GM21381 (cell line): ENCODE results near the gene BCL11B.

Source experiments
- ATAC-seq: cut with Tn5 transposase; IDR thresholded peaks from one replicate; pipeline ENCODE4 v1.9.1; 2021; ENCODE audit warnings: mild to moderate bottlenecking, moderate library complexity; ENCODE audit not compliant: unreplicated experiment

BCL11B gene

DNA sequence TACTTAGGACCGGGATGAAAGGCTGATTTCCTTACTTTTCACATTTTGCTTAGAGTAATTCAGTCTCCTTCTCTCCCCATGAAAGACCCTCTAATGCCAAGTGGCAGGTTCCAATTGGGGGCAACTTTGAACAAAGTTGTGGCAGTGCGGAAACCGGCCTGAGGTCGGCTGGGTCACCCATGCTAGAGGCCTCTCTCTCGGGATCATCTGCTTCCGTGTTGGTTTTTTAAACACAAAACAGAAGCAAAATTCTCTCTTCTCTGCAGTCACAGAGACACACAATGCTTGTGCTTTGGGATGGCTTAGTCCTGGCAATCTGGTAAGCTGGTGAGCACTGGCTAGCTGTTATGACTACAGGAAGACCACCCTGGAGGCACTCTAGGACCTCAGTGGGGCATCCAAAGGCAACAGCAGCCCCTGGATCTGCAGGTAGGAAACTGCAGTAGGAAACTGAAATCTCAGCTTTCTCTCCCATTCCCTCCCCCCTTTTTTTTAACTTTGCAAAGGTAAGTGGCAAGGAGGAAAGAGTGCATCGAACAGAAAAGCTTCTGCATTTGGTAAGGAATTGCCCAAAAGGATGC, 102.1 kb downstream of the BCL11B start:
- no peak for ATAC-seq

DNA sequence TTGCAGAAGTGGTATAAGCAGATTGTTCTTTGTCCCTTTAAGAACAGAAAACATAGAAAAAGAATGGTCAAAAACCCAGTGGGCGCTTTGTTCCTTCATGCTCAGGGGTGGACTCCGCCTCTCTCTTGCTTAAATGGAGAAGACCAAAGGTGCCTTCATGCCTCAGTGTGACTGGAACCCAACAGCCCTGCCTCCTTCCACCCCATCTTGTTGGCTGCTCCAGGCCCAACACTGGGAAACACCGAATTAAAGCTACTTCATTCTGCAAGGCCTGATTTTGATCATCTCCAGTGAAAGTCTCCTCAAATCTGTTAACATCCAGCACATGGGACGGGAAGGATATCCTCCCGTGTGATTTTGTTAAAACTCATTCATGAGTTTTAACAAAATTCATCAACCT, 103.7 kb downstream of the BCL11B start:
- ATAC-seq = no peak

DNA sequence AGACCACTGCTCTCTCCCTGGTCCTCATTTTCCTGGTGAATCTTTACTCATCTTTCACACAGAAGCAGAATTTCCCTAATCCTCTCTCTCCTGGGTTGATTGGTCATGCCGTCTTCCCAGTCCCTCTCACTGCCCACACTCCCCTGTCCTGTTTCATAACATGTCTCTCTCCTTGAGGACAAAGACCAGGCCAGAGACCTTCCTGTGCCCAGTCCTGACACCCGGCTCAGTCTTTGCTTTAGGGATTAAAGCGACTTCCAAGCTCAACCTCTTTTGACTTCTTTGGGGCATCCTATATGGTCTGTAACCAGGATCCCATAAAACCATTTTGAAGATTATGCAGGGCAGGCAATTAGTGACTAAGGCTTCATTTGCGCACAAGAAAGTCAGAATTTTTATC, 105.5 kb downstream of the BCL11B start:
- ATAC-seq = no peak

DNA sequence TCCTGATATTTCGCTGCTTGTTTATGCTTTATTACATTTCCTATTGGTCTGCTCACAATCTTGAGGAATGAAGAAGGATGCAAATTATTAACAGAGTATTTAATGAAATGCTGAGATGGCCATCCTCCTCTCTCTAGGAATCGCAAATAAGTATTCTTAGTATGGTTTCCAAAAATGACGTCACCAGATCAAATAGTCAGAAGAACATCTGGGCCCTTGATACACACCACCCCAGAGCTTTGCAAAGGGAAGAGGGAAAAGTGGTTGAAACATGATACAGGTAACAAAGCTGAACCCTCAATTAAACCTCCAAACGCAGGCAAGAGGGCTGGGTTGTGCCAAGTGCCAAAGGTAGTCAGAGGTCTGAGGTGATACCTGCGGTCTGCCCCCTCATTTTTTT, 107.3 kb downstream of the BCL11B start:
- no peak for ATAC-seq

DNA sequence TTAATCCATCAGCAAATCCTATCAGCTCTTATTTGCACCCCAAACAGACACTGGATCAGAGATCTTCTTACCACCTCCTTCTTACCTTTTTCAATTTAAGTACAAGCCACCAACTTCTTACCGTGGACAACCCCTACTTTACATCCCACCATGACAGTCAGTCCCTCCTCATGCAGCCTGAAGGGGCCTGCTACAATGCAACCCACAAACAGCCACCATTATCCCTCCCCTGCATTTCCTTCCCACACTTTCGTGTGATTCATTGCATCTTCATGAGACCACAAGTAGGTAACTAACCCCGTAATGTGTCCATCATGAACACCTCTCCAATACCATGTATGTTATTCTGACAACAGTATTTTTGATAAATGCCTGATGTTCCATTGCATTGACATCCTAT, 108.6 kb downstream of the BCL11B start:
- ATAC-seq = no peak

DNA sequence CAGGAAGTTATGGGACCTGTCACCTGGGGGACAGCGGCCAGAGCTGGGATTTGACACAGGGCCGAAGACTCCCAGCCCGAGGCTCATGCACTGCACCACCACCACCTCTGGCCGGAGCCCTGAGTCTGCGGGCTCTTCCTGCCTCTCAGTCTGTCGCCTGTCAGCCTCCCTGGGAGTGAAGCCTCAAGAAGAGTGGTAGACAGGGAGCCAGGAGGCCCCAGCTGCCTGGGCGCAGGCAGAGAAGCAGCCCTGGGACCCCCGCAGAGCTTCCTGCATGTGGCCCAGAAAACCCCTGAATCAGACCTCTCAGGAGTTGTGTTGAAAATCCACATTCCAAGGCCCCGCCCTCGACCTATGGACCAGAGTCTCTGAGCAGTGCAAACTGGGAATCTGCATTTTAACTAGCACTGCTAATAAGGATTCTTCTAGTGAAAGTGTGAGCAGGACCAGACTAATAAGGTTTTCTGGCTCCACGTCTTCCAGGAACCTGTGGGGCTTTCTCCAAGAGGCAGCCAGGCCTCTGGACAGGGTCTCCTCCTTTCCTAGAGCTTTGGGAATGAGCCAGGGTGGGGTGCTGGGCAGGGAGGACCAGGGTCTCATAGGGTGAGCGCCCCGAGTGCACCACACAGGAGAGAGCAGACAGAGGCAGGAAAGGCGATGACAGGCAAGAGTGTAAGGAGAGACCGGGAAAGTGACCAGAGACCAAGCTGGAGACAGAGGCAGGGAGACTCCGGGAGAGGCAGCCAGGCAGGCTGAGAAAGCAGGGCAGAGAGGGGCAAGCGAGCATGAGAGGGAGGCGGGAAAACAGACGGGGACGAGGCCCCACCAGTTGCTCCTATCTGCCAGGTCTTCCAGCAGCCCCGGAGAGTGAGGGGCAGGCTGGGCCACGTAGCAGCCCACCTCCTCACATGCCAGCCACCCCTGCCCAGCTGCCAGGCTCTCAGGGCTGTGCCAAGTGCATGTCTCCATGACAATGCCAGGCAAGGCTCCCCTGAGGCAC, 112.4 kb downstream of the BCL11B start:
- ATAC-seq = no peak

DNA sequence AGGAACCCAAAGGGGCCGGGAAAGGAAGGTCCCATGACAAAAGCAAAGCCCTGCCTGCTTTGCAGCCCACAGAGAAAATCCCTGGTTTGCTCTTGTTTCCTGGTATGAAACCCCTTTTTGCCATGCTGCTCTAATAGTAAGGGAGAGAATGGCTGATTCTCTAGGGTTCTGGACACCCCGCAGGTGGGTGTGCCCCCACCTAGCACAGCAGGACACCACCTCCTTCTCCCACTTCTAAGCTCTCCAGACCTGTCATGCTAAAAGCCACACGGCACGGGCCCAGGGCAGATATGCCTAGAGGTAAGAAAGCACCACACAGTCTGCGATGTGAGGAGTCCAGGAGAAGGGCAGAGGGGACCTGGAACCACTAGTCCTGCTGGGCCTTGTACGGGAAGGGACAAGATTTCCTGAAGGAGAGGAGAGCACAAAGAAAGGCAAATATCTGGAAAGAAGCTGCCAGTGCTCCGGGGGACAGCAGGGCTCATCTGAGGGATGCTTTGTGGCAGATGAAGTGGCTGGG, 113.3 kb downstream of the BCL11B start:
- no peak for ATAC-seq

DNA sequence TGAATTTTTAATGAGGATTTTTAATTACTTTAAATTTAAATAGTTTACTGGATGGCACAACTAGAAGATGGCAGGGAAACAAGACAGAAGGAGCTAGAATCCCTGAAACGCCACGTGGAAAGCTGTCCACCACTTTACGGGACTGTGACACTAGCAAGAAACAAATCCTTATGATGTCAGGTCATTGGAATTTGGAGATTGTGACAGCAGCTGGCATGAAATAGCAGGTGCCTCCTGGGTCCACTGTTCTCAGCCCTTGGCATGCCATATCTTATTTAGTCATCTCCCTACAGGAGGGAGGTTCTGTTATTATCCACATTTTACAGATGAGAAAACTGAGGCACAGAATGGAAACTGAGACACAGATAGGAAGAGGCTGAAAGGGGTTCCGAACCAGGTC, 113.8 kb downstream of the BCL11B start:
- ATAC-seq = no peak

DNA sequence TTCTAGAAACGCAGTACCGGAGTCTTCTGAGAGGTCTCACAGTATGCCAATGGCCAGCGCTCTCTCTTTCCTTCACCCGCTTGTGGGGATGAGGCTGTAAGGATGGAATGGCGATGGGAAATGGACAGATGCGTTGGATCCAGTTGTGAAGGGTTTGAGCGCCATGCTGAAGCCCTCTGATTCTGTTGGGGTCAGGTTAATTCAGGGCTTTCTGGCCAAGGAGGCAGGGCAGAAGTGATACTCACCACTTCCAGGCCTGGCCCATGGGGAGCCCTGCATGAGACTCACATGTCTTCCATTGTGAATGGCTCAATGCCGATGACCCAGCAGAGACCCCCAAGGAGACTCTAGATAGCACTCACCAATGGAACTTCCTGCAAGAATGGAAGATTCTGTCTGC, 114.3 kb downstream of the BCL11B start:
- ATAC-seq = no peak

DNA sequence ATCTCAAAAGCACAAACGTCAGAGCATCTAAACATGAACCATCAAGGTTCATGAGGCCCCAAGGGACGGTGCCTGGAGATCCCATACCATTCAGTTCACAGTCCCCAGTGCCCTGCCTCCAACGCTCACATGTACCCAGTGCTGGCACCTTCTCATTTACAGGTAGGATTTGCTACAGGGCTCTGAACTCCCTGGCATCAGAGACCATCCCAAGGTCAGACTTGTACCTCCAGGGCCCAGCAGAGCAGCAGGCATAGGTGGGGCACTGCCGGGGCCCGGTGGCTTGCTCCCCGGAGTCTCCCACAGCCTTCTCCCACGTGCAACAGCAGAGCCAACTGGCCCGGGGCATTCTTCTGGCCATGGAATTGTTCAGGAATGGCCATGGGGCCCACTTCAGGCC, 114.8 kb downstream of the BCL11B start:
- ATAC-seq = no peak

DNA sequence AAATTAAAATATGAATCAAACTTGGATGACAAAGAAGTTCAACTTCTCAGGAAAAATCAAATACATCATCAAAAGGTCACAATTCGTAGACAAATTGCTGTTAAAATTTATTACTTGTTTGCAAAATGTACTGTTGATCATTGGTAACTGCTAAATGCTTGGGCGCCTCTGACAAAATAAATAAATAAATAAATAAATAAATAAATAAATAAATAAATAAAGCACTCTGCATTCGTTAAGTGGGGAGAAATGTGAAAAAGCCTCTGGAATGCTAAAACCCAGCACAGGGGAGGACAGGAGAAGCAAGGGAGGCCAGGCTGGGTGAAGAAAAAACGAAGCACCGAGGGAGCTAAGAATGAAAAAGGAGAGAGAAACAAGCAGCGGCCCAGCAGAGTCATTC, 115.2 kb downstream of the BCL11B start:
- no peak for ATAC-seq

DNA sequence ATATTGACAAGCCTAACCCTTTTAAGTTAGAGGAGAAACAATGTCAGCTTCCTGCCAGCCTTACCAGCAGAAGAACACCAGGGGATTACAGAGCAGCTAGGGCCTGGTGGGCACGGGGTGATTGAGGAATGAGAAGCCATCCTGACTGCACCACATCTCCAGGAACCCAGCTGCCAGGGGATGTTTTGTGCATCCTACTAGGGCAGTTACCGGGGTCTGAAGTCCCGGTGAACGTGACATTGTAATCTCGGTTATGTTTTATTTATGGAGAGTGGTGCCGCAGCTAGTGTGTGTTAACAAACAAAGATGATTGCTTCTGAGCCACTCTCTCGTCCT, 115.9 kb downstream of the BCL11B start:
- ATAC-seq = no peak

DNA sequence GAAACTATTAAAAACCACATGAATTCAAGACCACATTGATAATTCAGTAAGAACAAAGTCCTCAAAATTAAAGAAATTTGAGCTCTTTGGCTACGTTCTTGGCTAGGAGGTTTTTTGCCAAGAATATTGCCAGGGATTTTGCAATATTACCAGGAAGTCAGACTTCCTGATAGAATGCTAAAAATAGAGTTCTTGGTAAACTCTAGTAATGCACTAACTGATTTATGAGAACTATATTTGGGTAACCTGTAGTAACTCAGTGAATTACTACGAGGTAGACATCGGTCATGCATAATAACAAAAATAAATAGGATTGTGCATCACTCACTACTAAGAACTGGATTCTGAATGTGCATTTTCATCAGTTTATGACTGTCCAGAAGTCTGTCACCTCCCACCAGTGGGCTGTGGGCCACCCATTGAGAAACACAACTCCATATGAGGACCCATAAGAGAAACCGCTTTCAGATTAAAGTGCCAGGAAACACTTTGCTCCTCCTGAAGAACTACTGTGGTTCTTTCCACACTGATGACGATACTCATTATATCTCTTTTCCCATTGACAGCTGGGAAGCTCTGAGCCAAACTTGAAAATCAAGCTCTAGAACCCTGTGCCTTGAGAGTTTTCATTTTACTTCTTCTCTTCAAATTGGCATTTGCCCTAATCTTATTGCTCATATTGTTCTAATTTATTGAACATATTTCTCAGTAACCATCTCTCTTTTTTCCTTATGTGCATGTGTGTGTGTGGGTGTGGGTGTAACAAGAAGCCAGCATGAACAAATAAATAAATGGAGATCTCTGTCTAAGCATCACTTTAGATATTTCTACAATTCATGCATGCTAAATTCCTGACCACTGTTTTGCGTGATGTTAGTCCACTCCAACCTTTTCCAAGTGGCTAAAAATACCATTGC, 116.6 kb downstream of the BCL11B start:
- no peak for ATAC-seq

DNA sequence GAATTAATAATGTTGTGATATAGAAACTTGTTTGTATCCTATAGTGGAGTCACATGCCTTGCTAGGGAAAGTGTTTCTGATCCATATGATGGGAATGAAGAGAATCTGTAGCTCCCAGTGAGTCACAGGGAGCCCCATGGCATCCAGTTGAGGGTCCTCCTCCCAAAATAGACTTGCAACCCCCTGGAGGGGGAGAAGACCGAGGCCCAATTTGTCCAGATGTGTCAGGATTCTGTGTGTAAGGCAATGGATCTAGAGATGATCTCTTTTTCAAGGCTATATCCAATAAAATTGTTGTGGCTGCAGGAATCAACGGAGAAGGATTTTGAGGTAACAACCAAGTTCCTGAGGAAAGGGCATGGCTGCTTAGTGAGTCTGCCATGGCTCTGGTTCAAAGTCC, 121.8 kb downstream of the BCL11B start:
- no peak for ATAC-seq

DNA sequence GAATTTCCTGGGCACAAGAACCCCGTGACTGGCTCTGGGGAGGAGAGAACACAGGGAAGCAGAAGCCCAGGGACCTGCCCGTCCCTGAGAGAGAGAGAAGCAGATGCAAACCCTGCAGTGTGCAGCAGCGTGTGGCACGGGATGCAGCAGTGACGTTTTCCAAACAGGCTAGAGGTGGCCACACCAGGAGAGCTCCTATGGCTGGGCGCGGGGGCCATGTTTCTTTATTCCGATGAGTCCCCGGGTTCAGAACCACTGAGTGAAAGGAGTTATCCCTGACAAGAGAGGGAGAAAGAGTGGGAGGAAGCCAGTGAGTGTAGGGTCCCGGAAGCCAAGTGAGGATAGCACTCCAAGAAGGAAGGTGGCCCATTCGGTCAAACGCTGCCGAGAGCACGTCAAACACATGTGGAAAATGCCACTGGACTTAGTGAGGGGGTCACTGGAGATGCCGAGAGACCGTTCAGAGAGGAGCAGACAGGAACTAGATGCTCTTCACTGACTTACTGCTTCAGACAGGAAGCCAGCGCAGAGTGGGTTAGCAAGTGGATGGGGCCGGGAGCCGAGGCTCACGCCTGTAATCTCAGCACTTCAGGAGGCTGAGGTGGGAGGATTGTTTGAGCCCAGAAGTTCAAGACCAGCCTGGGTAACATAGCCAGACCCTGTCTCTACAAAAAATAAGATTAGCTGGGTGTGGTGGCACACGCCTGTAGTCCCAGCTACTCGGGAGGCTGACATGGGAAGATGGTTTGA, 123.0 kb downstream of the BCL11B start:
- ATAC-seq = no peak

DNA sequence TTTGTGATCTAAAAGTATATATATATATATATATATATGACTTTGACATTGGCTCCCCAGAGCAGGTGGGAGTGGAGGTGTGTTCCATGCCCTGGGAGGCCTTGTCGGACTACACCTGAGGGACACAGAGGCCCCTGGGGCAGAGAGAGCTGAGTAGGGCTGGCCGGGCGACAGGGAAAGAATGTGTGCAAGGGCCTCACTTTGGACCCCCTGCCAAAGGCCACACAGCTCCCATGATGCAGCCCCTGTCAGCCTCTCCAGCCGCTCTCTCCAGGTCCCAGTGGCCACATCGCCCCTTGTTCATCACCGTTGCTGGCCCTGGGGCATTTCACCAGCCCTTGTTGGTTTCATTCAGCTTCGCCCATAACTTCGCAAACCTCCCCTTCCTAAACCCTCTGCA, 123.9 kb downstream of the BCL11B start:
- ATAC-seq = no peak

DNA sequence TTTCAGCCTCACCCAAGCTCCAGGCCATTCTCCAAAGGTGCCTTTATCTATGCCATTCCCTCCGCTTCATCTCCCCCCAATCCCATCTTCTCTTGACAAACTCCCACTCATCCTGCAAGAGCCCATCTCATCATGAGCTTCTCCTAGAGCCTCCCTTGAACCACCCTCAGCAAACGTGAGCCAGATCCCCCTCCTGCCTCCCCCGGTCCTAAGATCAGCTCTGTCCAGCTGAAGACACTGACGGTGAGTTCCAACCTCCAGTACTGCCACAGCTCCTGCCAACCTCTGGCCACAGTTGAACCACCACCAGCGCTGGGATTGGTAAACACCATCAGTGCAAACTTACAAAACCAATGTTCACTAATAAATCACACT, 124.6 kb downstream of the BCL11B start:
- no peak for ATAC-seq

DNA sequence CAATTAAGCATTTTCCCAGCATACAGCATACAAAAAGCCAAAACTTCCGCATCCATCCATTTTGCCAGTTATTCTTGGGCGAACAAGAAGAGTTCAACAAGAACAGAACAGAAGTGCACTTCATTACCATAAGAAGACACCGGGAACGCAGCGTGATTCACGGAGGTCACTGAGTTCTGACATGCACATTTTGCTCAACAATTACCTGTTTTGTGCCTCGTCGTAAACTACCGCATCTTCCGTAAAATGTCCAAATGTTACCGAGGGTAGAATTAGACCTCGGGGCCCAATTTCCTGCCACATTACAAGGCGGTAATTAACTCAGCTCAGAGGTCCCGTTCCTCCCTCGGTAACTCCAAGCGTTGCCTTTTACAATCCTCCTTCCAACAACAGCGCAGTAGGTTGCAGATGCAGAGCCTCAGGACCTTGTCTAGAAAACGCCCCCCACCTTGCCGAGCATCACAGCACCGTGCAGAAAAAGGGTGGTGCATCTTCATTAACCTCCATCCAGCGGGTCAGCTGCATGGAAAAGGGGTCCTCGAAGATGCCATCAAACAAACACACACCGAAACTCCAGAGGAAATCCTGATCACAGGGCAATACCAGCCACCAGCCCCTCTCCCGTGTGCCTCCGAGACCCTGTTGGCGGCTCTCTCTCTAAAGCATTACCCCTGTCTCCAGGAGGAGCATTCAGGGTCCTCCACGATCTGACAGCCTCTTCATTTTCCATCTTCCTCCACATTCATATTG, 125.2 kb downstream of the BCL11B start:
- no peak for ATAC-seq

DNA sequence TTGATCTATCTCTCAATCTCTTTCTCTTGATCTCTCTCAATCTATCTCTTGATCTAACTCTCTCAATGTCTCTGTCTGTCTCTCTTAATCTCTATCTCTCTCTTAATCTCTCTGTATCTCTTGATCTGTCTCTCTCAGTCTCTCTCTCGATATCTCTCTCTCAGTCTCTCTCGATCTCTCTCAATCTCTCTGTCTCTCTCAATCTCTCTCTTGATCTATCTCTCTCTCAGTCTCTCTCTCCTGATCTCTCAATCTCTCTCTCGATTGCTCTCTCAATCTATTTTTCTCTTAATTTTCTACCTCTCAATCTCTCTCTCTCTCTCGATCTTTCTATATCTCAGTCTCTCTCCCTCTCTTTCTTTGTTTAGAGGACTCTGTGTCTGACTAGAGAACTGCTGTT, 126.7 kb downstream of the BCL11B start:
- no peak for ATAC-seq

DNA sequence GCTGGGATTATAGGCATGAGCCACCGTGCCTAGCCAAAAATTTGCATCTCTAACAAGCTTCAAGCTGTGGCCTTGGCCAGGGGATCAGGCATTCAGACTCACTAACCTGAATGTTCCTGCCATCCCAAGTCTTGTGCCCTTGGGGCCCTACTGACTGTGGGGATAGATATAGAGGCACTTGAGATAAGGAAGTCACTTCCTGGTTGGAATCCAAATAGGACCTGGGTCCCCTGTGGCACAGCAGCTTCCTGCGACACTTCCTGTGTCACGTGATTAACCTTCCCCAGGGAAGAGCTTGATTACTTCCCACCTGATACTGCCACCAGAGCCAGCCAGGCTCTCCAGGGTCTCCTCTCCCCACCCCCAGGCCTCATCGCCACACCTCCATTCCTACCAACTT, 128.2 kb downstream of the BCL11B start:
- no peak for ATAC-seq
